ENCODE data around the gene DIPK1C.
A peak's percentile ranks its signal among the peaks of the same experiment; 100 is the strongest.
"Not testable (repeated sequence)": the region's sequence is repeated elsewhere in the genome, so short reads cannot be mapped to it uniquely, and the experiment has no call there.

The DIPK1C gene

DNA sequence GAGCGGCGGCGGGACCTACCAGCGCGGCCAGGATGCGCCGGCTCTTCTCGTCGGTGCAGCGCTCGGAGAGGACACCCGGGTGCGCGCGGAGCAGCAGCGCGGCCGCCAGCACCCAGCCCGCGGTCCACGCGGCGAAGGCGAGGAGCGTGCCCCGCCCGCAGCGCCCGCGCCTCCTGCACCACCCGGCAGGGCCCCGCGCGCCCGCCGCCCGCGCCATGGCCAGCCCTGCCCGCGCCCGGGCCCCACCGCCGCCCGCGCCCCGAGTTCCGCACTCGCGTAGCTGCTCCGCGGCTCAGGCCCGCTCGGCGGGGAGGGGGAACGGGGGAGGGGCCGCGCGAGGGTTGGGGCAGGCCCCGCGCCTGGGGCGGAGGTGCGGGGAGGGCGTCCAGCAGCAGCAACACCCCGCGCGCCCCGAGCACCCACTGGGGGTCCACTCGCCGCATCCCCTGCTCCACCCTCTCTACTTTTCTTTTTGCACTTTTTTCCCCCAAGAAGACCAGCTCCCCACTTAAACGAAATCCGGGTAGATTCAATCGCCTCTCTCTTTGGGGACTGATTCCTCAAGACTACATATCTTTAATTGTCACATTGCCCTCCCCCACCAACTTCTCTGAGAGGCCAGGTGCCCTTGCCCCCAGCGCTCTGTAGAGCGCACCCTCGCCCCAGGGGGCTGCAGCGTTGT is at the start of gene DIPK1C:
Gene DIPK1C (minus strand): TSS at position 266 of the 682 bp plus-strand sequence. CDS start 49 bp downstream, at position 217.
- DNase-seq, result no peak

DNA sequence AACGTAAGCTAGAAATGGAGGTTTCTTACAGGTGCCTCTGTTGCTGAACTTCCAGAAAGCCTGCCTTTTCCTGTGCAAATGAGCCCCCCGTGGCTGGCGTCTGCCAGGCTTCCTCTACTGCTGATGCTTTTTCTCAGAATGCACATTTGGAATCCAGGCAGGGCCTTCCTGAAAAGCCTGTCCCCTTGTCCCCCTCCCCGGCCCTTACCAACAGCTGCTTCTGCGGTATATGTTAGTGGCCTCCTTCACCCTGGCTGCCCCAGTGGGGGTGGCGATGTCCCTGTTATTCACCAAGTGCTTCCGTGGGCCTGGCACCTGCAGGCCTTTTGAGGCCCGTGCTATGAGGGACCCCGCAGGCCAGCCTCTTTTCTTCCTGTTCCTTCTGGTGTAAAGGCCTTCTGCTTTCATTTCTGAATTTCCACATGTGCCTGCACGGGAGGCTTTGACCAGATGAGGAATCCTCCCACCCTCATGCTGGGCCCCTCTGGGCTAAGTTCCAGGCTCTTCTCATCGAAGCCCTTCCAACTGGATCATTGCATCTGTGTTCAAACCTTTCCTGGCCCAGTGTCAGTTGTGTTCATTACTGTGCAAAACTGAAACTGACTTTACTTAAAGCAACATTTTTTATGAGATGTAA is 49.5 kb upstream of the DIPK1C start:
- no peak for DNase-seq

DNA sequence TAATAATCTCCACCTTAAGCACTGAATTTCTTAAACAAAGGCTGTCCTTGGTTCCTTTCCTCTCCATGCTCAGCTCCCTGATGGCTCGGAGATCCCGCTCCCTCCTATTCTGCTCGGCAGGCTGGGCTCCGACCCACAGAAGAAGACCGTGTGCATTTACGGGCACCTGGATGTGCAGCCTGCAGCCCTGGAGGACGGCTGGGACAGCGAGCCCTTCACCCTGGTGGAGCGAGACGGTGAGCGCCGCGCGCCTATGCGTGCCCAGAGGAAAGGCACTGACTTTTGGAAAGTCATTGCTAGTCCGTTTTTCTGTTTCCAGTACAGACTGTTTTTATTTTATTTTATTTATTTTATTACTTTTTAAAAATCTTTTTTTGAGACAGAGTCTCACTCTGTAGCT is 48.7 kb upstream of the DIPK1C start:
- DNase-seq, result no peak

DNA sequence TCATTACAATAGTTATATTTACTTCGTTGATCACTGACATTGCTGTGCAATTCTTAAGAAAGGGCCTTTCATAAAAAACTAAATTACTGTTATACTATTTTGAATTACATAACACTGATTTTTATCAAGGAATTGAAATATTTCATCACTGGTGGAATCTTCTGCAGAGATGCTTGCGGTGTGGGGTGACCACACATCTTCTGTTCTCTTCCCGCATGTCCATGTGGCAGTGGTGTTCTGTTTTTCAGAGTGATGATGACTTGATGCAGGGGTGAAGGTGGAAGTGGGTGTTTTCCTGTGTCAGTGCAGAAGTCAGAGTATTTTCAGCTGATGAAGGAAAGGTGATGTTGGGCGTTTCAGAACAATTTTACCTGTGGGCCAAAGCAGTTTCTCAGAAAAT is 46.0 kb upstream of the DIPK1C start:
- DNase-seq, result no peak

DNA sequence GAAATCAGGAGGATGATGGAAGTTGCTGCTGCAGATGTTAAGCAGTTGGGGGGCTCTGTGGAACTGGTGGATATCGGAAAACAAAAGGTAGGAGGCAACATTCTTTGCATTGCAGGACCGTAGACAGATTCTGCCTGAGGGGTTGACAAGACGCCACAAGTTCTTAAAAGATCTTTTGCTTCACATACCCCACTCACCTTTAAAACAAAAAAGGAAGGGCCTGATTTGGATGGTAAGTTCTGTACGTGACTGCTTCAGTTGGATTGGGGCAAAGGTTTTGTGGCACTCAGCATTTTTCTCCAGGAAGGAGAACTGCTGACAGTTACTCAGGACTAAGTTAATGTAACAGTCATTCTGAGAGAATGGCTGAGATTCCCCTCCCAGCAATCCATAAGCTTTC is 44.3 kb upstream of the DIPK1C start:
- DNase-seq, result no peak

DNA sequence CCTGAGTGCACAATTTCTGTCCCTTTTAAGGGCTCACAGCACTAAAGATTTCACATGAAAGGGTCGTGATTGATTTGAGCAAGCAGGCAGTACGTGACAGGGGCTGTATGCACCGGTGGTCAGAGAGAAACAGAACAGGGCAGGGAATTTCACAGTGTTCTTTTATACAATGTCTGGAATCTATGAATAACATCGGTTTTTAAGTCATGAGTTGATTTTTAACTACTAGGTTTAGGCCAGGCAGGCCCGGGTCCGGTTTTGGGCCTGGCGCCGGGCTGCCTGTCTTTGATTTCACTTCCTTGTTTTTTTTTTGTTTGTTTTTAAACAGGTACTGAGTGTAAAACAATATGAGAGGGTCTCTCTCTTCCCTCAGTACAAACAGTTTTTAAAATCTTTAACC is 43.7 kb upstream of the DIPK1C start:
- not testable (repeated sequence) for DNase-seq

DNA sequence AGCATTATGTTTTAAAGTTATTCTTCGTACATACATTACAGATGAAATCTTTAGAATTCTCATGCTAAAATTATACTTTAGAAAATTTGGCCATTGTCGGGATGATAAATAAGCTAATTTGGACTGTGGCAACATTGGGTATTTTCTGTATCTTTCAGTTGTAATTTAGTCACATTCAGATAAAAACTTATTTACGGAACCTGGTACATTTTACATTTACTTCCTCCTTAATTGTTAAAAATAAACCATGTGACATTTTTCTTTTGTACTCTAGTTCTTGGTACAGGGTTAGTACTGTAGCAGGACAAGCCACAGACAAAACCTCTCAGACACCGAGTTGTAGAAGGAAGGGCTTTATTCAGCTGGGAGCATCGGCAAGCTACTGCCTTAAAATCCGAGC is 43.3 kb upstream of the DIPK1C start:
- DNase-seq, result no peak

DNA sequence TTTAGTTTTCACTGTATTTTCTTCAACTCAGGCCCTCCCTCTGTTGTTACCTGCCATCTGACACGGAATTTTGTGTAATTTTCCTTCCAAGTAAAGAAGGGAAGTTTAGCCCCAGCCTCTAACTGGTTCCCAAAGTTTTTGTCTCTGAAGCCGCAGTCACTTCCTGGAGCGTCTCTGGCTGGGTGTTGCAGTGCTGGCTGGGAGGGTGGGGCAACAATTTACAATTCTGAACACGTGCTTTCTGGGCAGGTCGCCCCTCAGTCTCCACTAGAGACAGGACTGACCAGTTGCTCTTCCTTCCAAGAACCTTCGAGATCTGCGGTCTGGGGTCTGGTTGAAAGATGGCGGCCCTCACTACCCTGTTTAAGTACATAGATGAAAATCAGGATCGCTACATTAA is 42.5 kb upstream of the DIPK1C start:
- no peak for DNase-seq

DNA sequence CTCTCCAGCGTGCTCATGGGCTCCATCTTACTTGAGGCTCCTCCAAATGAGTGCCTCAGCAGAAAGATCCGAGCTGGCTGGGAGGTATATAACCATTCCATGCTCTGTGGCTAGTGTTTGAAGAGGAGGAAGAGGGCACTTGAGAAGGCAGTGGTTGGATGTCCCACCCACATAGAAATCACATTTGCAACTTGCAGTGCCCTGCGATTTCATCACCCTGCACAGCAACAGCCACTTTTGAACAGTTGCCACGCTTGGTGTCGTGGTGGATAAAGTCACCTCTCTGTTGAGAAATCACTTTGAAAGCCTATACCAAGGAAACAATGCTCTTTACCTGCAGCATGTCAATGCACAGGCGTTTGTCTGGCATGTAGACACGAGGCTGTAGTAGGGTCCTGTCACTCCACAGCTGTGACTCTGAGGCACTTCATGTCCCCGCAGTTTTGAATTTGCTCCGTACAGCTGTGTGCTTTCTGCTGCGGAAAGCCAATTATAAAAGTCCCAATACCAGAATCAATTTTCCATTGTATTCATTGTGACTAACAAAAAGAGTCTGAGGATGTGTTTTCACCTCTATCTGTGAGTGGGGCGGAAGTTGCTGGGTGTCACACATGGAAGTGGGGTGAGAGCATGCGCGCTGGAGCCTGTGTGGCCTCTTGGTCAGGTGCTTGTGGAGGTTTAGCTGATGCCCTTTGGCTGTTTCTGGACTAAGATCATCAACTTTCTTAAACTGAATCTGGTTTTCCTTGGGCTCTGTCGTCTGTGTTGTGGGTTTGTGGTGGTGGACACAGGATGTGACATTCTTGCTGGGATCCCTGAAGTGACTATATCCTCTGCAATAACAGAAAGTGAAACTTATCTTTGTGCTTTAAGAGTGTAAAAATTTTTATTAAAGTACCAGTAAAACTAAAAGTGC is 41.9 kb upstream of the DIPK1C start:
- DNase-seq, result no peak

DNA sequence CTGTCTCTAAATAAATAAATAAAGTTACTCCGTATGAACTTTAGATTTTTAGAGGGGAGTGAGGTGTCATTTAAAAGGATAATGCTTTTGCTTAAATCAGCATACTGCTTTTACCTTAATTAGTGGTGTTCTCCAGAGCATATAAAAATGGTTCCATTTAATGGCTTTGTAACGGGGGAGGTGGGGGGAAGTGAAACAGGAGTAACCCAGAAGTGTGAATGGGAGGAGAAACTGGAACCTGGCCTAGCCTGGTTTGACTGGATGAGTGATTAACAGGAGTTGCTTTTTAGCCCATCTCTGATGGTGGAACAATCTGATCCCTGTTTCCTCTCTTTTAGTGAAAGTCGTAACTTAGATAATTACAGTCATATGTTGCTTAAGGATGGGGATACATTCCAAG is 40.7 kb upstream of the DIPK1C start:
- DNase-seq, result no peak

DNA sequence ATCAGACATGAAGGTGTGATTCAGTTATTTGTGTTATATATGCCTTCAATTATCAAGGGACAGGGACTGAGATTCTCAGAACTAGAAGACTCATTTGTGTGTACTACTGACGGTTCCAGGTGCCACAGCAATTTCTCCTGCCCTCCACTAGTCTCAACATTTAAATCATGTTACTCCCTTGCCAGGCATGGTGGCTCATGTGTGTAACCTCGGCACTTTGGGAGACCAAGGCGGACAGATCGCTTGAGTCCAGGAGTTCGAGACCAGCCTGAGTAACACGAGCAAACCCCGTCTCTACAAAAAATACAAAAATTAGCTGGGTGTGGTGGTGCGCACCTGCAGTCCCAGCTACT is 40.2 kb upstream of the DIPK1C start:
- no peak for DNase-seq

DNA sequence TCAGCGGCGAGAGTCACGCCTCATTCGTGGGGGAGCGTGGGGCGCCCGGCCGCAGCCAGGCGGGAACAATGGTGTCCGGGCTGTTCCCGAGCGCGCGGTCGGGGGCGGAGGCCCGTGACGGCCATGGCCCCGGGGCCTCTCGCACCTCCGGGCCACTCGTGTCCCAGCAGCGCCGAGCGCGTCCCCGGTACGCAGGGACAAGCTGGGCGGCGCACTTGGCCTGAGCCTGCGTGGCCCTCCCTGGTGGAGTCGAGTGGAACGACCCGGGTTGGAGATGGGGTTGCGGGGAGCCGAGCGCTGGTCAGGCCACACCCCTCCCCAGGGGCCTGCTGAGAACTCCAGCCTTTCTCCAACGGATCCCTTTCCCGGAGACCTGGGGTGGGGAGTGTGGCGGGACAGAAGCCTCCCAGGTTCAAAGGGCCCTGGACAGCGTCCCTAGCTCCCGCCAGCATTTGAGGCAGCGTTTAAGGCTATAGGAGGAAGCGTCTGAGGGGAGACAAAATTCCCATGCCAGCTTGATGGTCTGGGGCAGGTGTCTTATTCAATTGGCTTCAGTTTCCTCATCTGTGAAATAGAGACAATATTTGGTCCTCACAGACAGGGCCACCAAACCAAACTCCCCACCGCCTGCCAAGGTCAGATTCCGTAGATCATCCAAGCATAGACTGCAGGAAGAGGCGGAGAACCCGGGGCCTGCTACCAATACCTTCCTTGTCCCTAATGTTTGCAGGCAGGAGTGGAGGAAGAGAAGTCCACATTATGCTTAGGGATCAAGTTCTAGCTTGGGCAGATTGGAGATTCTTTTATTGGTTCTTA is 39.6 kb upstream of the DIPK1C start:
- peak; percentile 57 for DNase-seq

DNA sequence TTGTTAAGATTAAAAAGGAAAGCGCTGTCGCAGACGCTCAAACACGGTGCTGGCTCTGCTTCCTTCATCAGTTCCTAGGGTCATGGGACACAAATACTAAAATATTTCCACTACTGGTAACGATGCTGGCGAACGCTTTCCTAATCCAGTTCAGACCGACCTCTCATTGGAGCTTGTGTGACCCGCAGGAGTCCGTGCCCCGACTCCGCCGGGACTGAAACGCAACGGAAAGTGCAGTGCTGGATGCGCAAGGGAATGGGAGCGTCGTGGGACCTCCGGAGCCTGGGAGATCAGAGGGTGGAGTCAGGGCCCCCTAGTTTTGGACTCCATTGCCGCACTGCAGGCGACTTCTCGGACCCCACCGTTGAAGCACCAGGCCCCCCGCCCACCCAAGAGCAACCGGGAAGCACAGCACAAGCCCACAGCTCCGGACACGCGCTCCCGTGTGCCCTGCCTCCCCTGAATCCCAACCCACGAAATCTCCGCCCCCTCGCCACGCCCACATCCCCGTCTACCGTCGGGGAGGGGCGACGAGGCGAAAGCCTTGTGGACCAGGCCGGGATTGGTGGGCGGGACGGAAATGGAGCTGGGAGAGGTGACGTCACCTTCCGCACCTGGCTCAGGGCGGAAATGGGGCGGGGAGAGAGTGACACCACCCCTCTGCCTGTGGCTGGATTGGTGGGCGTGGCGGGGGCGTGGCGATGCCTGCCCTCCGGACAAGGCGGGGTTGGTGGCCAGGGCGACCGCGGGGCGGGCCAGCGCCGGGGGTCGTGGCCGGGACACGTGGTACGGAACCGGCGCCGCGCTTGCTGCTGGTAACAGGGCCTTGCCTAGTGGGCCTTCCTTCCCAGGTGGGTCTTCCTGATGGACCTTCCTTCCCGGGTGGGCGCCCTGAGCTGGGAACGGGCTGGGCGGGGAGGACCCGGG is 38.7 kb upstream of the DIPK1C start, which contains the start of gene CNDP2:
Gene CNDP2 (plus strand): TSS at position 783 of the 927 bp plus-strand sequence. CDS start 3,611 bp downstream, outside the sequence.
- peak; percentile 94 for DNase-seq

DNA sequence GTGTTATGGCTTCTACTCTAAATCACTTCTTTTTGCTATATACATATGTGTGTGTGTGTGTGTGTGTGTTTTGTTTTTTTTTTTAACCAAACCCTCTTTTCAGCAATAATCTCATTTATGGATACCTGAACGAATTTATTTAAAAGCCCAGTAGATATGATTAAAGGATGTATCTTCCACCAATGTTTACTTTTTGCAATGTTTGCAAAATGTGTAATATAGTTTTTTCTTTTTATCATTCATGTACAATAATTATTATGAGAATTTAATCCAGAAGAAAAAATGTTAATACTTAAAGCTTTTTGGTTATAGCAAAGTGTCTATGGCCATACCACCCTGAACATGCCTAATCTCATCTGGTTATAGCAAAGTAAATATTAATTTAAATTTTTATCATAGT is 37.4 kb upstream of the DIPK1C start:
- no peak for DNase-seq

DNA sequence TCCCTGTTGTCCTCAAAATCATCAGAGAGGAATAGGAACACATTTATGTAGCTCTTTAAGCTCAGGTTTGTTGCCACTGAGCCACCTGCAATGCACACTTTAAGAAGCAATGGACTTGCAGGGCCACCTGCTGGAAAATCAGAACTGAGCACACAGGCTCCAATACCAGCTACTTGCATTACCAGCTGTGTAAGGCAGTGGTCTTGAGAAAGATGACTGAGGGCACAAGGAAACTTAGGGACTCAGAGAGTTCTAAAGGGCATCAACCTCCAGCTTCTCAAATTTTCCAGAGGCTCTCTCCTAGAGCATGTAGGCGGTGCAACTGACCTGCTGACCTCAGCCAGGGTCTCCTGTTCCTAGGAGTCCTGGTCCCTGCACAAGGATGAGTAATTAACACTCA is 36.6 kb upstream of the DIPK1C start:
- DNase-seq, result no peak

DNA sequence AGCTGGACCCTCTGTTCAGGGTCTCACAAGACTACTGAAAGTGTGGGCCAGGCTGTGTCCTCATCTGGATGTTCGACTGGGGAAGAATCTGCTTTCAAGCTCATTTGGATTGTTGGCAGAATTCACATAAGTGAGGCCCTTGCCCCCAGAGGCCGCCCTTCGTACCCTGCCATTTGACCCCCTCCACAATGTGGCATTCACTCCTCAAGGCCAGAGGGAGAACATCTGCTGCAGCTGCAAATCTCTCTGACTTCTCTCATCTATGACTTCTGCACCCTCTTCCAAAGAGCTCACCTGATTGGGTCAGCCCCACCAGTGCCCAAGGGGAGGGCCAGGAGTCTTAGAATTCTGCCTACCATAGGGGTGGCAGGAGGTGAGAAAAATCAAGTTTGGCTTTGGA is 35.2 kb upstream of the DIPK1C start:
- no peak for DNase-seq

DNA sequence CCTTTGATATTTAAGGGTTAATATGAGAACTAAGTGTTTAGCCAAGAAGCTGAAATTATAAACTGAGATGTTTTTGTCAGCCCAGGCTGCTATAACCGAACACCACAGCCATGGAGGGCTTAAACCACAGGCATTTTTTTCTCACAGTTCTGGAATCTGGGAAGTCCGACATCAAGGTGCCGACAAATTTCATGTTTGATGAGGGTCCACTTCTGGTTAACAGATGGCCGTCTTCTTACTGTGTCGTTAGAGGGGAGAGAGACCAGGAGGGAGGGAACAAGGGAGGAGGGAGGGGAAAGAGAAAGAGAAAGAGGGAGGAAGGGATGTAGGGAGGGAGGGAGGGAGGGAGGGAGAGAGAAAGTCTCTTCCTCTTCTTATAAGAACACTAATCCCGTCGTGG is 32.6 kb upstream of the DIPK1C start:
- no peak for DNase-seq

DNA sequence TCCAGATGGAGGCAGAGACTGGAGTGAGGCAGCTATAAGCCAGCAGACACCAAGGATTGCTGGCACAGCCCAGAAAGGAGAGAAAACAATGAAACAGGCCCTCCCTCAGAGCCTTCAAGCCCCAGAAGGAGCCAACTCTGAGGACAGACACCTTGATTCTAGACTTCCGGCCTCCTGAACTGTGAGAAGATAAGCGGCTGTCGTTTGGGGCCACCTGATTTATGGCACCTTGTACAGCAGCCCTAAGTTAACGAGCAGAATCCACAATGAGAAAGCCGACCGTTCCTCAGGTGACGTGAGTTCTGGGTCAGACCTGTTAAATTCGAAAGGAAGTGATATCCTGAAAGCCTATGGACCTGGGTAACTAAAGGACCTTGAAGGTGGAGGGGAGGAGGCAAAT is 31.8 kb upstream of the DIPK1C start:
- DNase-seq, result no peak

DNA sequence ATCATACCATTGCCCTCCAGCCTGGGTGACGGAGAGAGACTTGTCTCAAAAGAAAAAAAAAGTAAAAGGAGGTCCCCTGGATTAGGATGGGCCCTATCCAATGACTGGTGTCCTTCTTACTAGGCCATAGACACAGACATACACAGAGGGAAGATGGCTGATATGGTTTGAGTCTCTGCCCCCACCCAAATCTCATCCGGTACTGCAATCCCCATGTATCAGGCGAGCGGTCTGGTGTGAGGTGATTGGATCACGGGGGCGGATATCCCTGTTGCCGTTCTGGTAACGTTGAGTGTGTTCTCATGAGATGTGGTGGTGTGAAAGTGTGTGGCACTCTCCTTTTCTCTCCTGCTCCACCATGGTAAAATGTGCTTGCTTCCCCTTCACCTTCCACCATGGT is 31.2 kb upstream of the DIPK1C start:
- DNase-seq, result no peak

DNA sequence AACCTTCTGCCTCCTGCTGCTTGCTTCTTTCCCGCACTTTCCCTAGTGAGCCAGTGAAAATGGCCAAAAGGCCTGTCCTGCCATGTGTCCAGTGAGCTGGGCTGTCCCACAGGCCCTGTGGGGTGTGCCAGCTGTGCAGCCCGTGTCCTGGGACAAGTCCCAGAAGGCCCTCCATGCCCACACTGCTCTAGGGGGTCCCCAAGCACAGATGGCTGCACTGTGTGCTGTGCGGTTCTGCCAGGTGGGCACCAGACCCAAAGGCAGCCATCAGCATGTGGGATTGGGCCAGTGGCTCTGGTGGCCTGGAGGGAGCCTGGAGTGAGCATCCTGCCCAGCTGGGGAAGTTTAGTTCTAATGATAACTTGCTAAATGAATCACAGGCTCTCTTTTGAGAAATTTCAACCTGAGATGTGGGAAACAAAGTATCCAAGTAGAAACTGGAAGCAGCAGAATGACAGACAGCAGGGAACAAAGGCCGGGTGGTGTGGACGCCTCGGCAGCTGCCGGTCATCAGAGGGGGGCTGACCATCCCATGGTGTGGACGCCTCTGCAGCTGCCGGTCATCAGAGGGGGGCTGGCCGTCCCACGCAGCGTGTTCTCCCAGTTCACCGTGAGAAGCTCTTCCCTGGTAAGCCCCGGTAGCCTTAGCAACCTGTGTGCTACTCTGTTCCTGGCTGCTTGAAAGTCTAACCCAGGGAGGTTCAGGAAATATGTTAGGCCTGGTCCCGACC is 29.2 kb upstream of the DIPK1C start:
- DNase-seq, result no peak

DNA sequence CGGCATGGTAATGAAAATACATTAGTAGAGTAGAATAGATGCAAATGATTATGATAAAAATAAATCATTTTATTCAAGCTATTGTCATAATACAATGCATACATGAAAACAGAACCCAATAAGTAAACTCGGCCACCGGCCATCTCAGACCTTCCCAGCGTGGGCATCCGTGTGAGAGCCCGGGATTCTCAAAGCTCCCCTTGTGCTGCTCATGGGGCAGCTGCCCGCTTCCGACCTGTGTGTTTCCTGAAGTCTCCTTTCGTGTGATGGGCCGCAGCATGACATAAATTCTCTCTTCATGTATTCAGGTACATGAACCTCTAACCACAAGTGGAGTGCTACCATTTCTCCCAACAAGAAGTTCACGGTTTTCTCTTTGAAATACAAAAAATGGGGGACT is 25.6 kb upstream of the DIPK1C start:
- DNase-seq, result no peak

Data from T1000 (cell line).